PFSK-1 (cell line): Measurements from ENCODE around the gene UTP20.

Experiments used
- FOXP2 ChIP-seq: optimal IDR thresholded peaks from 2 replicates; pipeline ENCODE3; 2011; ENCODE audit warnings: borderline replicate concordance, control low read depth, inconsistent platforms; ENCODE audit not compliant: insufficient read depth; ENCODE audit errors: extremely low read length, extremely low read depth
- POLR2AphosphoS5 ChIP-seq: IDR thresholded peaks from 2 replicates; pipeline ENCODE4 v1.6.1; 2012; ENCODE audit warnings: low read depth, mild to moderate bottlenecking, control low read depth, low read length, moderate library complexity
- SIN3A ChIP-seq: IDR thresholded peaks from 2 replicates; pipeline ENCODE4 v1.6.1; 2012; ENCODE audit warnings: mild to moderate bottlenecking, low read length, moderate library complexity, borderline replicate concordance; ENCODE audit not compliant: insufficient read depth
- TAF1 ChIP-seq: IDR thresholded peaks from 2 replicates; pipeline ENCODE4 v1.6.1; 2012; ENCODE audit warnings: low read length, control low read depth, borderline replicate concordance; ENCODE audit not compliant: insufficient read depth
- TF ChIP-seq, protein P1 (sequence below), 2 experiments: IDR thresholded peaks; 2 replicates each; pipeline versions ENCODE4 v1.6.1 to v1.8.0; 2011 to 2012; ENCODE audit warnings: low read depth in 2 of 2, low read length in 2 of 2, control low read depth in 1 of 2, inconsistent platforms in 1 of 2, mild to moderate bottlenecking in 1 of 2, moderate library complexity in 1 of 2; ENCODE audit not compliant: insufficient read depth in 1 of 2

DNA sequence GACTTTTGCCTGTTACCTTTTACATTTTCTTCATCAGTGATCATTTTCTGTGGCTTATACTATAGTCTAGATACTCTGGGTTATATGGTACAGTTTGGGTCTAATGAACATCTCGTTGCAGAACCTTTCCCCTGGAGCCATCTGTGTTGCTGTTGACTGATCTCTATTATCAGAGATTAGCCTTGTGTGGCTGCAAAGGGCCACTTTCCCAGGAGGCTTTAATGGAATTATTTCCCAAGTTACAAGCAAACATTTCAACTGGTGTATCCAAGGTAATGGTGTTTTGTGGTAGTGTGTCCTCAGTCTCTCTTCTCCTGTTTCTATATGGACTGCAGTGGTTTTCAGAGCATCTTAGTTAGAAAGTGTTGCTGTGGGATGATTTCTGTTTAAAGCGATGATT lies 25.9 kb downstream of the UTP20 start:
- no peak for TF ChIP-seq POLR2AphosphoS5
- no peak for TF ChIP-seq TAF1
- TF ChIP-seq, protein P1, sequence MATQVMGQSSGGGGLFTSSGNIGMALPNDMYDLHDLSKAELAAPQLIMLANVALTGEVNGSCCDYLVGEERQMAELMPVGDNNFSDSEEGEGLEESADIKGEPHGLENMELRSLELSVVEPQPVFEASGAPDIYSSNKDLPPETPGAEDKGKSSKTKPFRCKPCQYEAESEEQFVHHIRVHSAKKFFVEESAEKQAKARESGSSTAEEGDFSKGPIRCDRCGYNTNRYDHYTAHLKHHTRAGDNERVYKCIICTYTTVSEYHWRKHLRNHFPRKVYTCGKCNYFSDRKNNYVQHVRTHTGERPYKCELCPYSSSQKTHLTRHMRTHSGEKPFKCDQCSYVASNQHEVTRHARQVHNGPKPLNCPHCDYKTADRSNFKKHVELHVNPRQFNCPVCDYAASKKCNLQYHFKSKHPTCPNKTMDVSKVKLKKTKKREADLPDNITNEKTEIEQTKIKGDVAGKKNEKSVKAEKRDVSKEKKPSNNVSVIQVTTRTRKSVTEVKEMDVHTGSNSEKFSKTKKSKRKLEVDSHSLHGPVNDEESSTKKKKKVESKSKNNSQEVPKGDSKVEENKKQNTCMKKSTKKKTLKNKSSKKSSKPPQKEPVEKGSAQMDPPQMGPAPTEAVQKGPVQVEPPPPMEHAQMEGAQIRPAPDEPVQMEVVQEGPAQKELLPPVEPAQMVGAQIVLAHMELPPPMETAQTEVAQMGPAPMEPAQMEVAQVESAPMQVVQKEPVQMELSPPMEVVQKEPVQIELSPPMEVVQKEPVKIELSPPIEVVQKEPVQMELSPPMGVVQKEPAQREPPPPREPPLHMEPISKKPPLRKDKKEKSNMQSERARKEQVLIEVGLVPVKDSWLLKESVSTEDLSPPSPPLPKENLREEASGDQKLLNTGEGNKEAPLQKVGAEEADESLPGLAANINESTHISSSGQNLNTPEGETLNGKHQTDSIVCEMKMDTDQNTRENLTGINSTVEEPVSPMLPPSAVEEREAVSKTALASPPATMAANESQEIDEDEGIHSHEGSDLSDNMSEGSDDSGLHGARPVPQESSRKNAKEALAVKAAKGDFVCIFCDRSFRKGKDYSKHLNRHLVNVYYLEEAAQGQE (IDR thresholded peaks at IDR 0.05; ENCODE audit: insufficient read depth in 1 of 2, low read depth in 2 of 2, low read length in 2 of 2): no peak
- no peak for TF ChIP-seq SIN3A
- TF ChIP-seq FOXP2: no peak
